ENCODE measurements around the gene PTPN4.
"Not testable (repeated sequence)": the region's sequence is repeated elsewhere in the genome, so short reads cannot be mapped to it uniquely, and the experiment has no call there.

Gene PTPN4

DNA sequence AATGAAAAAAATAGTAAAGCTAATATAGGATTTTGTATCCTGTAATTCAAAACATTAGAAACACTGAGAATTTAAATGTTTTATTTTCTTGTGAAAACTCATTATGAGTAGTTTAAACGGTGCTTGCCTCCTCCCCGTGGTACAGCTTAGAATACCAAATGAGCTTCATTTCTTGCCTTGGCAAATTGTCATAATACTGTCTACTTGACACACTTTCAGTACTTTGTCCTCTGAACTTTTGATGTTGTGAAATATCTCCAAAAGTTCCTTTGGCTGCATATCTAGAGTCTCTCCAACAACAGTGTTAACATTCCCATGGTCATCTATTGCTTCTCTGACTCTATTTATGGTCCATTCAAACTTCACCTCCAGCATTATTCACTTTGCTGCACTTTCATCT is 191.2 kb downstream of the PTPN4 start:
- DNase-seq = no peak

DNA sequence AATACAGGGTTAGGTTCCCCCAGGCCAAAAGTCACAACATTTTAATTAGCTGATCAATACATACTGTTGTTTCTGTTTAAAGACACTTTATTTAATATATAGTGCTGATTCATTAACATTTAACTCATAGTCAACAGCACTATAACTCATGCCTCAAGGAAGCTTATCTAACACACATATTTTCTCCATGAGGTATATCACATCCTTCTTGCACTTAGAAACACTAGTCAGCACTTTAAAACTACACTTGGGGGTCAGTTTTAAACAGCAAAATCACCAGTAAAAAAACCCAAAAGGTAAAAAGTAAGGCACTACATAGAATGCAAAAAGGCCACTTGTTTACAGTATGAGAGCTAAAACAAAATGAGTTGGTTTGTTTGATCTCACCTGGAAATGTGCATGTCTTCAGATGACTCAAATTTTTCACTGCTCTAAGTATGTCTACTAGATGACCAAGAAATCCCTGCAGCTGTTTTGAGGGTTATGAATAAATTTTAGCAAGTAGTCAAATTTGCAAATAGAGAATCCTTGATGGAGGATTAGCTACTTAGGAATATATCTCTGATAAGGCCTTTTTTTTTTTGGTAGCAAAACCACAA is 199.0 kb downstream of the PTPN4 start:
- no peak for DNase-seq

DNA sequence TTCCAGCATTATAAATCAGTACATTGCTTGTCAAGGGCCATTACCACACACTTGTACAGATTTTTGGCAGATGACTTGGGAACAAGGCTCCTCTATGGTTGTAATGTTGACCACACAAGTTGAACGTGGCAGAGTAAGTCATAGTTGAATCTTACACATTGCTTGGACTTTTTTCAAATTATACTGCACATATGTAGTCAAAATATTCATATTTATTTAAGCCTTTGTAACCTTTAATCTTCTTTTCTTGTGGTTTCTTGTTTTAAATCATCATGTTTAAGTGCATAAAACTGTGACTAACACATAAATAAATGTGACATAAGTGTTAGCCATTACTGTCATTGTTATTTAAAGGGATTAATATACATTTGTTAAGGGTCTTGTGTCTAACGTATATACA is 201.1 kb downstream of the PTPN4 start:
- DNase-seq = no peak

DNA sequence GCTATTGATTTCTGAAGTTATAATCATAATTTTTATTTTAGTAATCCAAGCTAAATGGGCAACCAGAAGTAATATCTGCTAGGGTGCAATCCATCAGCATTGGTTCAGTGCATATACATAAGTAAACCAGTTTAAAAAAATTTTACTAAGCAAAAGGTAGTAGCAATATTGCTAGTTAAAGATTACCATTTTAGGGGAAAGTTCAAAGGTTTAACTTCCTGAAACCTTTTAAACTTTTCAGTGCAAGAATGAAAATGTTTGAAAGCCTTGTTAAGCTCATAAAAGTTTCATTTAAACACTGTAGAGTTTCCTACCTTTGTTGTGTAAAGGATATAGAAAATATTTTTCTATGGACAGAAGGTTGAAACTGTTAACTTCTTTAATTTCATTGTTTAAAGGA is 222.2 kb downstream of the PTPN4 start:
- no peak for DNase-seq

DNA sequence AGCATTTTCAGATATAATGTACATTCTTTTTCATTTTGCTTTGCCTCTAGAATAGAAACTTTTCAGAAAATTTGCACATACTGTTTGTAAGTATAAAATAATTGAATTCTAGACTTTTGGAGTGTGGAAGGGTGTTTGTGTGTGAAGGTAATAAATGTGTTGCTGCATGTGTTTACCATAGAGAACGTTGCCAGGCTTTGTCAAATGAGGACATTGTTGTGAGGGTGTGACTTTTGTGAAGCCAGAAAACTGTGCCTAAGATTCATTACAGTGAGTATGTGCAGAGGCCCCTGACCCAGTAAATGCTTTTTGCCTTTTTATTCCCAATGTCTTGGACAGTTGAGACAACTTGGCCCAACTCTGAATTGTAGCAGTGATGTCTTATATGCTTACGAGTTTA is 222.8 kb downstream of the PTPN4 start:
- no peak for DNase-seq

DNA sequence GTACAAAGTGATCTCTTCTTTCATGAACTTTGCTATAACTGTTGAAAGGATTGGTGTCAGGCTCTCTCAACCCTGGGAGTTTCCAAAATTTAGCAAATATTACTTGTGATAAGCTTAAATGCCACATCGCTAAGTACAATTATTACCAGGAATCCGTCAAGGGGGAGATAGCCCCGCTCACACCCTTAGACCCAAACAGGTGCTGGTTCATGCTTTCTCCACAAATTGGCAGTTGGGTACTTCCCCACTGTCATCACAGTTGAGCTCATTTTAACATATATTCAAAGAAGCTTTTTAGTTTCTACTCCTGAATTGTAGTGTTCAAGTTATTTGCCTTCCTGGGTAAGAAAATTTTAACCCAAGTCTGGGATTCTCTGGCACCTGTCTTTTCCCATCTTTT is 223.4 kb downstream of the PTPN4 start:
- DNase-seq = no peak

DNA sequence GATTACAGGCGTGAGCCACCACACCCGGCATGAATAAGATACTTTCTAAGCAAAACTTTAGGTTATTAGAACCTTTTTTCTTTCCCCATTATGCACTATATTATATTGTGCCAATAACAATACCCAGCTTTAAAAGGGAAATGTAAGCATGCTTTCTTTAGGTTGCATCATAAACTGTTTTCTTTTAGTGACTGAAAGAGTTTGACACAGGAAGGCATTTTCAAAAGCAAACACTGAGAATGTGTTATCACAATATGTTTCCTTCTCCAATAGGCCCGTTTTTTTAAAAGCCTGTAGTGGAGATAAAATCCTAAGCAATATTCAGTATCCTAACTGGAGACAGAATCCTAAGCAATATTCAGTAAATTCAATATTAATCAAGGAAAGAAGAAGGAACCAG is 236.4 kb downstream of the PTPN4 start:
- no peak for DNase-seq

DNA sequence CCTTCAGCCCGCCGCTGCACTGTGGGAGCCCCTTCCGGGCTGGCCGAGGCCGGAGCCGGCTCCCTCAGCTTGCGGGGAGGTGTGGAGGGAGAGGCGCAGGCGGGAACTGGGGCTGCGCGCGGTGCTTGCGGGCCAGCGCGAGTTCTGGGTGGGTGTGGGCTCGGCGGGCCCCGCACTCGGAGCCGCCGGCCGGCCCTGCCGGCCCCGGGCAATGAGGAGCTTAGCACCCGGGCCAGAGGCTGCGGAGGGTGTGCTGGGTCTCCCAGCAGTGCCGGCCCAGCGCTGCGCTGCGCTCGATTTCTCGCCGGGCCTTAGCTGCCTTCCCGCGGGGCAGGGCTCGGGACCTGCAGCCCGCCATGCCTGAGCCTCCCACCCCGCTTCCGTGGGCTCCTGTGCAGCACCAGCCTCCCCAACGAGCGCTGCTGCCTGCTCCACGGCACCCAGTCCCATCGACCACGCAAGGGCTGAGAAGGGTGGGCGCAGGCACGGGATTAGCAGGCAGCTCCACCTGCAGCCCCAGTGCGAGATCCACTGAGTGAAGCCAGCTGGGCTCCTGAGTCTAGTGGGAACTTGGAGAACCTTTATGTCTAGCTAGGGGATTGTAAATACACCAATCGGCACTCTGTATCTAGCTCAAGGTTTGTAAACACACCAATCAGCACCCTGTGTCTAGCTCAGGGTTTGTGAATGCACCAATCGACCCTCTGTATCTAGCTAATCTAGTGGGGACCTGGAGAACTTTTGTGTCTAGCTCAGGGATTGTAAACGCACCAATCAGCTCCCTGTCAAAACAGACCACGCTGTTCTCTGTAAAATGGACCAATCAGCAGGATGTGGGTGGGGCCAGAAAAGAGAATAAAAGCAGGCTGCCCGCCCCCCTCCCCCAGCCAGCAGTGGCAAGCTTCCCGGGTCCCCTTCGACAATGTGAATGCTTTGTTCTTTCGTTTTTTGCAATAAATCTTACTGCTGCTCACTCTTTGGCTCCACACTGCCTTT is 237.5 kb downstream of the PTPN4 start:
- DNase-seq = not testable (repeated sequence)

DNA sequence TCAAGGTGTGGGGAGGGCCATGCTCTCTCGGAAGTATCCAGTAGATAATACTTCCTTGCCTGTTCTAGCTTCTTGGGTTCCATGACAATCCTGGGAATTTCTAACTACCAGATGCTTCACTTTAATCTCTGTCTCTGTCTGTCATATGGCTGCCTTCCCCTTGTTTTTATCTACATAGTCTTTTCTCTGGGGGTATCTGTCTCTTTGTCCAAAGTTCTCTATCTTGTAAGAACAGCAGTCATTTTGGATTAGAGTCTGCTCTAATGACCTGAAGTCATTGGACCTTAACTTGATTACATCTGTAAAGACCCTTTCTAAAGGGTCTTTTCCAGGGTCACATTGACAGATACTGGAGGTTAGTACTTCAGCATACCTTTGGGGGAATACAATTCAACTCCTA is 241.7 kb downstream of the PTPN4 start:
- DNase-seq = no peak

DNA sequence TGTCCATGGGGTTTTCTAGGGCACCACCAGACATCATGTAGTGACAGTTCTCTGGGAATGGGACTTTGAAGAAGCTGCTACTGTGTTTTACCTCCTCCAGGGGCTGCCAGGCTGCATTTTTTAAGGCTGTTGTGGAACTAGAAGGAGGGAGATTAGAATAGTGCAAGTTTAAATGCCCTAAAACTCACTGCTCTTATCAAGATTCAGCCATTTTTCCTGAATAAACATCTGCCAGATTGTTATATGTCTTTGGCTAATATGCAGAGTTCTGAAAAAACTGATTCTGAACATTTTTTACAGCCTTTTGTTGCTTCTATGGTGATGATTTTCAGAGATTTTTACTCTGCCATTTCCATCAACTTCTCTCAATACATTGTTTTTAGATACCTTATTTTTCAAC is 244.5 kb downstream of the PTPN4 start:
- no peak for DNase-seq

DNA sequence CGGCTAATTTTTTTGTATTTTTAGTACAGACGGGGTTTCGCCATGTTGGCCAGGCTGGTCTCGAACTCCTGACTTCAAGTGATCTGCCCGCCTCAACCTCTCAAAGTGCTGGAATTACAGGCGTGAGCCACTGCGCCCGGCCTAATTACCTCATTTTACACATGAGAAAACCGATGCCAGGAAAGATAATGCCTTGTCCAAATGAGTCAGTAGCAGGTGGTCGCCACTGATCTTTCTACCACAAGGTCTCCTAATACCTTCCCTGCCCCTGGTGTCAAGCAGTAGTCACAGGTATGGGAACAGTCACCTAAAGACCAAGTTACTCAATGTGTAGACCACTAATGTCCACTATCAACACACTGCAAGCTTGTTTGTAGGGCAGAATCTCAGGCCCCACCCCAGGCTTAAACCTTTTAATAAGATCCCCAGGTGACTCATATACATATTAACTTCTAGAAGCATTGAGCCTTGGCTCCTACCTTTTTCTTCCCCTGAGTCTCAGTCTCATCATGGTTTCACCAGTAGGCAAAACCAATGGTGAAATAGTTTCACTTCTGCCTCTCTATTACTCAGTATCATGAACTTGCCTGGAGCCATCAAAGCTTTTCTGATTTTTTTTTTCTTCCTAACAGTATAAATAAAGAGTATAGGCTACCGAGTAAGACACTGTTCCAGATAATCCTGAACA is 246.3 kb downstream of the PTPN4 start:
- DNase-seq = no peak

DNA sequence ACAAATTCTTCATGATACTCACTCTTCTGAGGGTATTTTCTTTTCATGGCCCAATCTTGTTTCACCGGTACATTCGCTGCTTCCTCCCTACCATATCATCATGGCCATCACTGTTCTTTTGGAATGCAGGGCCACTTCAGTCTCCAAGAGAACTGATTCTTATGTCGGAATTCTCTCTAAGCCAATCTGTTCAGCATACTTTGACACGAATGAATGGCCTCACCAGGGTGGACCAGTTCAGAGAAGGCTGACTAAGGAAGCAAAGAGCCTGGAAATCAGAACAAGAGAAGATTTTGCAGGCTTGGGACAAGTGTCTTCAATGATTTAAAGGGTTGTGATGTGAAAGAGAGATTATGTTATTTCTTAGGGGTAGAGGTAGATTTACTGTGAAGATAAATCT is 248.1 kb downstream of the PTPN4 start:
- DNase-seq = no peak

DNA sequence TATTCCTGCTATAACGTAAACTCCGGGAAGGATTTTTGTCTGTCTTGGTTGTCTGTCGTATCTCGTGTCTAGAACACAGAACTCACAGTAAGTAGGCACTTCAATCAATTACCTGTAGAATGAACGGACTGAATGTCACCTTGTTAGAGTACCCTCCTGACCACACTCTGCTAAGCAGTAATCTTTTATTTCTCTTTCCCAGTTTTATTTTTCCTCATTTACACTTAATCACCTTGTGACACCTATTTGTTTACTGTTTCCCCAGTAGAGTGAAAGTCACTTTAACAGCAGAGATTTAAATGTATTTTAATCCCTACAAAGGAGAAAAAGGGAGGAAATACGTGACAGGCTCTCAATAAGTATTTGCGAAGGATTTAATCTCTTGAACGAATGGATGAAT is 252.6 kb downstream of the PTPN4 start:
- DNase-seq = no peak

DNA sequence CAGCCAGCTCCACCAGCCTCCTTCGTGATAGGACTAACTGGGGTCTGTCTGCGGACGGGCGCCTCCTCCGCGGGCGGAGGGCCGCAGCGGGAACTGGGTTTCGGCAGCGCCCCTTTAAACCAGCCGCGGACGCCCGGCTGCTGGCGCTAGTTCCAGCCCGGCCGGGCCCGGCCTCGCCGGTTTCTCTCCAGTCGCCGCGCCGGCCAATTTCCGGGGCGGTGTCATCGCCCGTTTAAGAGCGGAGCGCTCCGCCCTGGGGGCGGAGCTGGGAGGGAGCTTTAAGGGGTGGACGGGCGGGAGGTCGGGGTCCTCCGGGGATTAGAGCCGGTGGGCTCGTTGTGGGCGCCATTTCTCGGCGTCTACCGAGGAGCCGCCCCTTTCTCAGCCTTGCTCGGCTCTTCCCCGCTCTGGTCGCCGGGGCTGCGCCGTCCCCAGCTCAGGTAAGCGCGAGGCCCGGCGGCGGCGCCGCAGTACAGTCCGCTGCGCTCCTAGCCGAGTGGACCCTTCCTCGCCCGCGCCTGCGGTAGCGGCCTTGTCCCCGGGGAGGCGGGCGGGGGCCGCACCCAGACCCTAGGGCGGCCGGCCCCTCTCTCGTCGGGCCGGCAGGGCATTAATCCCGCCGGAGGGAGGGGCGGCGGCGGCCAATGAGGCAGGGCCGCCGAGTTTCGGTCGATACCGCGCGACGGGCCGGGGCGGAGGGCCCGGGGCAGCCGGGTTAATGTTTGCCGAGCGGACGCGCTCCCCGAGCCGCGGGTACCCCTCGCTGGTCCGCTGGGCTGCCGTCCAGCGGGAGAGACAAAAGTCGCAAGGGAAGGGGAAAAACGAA is 253.3 kb downstream of the PTPN4 start, which contains the start of gene EPB41L5:
Gene EPB41L5 (plus strand): TSS at position 307 of the 826 bp plus-strand sequence. CDS start 6,008 bp downstream, outside the sequence.
- peak; percentile 57 for DNase-seq

DNA sequence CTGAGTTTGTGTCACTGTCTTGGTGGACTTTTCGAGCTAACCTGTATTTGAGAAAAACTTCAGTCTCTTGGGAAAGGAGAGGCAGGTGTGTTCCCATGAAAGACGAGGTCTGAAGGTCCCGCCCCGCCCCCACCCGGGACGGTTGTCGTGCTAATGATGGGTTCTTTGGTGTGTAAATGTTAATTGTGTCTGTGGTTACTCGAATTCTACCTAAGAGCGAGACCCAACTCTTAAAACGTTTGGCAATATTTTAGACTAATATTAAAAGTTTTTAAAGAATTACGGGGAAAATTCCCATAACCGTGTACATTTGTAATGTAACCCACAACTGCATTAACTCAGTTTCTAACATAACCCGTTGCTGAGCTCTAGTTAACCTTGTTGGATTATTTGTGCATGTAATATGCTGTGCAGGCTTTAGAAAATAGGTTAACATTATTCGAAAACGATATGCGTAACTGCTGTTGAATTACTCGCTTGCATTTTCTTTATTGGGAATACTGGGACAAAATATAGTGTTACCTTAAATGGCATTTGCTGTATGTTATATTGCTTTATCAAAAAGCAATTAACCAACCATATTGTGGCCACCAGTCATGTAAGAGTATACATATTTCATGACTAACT is 254.0 kb downstream of the PTPN4 start:
- DNase-seq = no peak

DNA sequence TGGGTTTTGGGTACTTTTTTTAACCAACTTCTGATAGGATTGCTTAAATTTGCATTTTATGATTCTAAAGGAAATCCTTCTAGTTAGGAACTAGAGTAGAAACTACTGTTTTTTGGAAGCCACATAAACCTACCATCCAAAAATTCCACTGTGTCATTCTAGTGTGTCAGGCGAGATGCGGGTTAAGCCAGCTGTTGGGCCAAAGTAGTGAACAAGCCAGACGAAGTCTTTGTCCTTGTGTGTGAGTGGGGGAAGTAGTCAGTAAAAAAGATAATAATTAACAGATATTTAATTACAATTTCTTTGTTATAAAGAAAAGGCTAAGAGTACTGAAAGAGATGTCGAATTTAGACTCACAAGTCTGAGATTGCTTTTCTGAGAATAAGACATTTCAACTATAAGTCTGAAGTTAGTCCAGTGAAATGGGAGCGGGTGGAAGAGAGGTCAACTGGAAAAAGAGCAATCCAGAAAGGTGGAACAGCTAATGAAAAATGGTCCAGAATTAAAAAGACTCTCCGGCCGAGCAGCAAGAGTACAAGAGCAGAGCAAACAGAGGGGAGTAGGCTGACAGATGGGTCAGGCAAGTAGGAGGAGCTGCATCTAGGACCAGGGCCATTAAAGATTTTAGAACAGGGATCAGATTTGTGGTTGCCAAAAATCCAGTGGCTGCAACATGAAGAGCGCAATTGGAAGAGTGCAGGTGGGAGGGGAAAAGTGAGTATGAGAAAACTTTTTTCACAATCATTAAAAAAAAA is 254.7 kb downstream of the PTPN4 start:
- no peak for DNase-seq

DNA sequence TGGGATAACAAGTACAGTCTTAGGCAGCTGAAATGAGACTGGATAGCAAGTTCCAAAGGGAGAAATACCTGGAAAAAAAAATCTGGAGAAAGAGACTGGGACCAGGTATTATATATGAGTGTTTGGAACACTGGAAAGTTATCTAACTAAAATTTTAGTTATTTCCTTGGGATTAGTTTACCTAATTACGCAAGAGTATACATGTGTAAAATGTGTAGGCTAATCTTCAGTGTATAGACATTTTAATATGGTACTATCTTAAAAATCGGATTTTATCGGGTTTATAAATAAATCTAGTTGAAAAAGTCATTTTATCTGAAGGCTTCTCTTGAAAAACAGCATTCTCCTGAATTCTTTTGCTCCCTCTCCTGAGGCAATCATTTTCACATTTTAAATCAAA is 257.1 kb downstream of the PTPN4 start:
- DNase-seq = no peak

DNA sequence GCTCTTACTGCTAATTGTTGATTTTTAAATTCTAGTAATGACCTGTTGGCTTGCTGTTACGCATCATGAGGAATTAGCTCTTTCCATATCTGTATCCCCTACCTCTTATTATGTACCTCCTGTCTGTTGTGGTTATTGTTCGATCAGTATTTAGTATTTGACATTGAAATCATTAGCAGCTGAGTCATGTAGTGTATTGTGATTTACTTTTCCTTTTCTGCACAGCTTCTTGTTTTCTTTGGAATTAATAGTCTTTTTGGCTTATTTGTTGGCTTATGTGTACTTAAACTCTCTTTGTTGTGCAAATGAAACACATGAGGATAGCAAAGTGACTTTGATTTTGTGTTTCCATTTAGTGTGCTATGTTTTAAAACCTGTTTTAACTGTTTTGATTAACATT is 257.5 kb downstream of the PTPN4 start:
- no peak for DNase-seq

DNA sequence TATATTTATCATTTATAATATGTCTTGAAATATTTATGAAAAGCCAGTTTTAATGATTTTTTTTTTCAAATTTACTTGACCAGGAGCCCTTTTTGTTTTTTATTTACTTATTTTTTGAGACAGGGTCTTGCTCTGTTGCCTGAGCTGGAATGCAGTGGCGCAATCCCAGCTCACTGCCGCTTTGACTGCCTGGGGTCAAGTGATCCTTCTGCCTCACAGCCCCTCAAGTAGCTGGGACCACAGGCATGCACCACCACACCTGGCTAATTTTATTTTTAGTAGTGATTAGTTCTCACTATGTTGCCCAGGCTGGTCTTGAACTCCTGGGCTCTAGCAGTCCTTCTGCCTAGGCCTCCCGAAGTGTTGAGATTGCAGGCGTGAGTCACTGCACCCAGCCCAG is 258.8 kb downstream of the PTPN4 start:
- no peak for DNase-seq

DNA sequence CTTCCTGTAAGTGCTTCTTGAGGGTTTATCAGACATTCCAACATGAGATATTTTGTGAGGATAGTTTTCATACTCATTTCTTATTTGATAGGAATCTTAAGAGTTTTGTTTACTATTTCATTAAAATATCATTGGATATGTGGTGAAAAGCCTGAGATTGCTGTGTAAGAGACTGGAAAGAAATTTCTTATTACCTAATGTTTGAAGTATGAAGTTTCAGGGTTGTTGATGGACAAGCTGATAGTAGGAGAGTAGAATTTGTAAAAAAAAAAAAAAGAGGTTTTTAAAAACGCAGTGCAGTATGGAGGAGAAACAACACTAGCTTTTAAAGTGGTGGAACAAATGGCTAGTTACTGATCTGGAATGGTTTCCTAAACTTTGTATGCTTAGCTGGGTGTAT is 260.8 kb downstream of the PTPN4 start:
- DNase-seq = no peak

DNA sequence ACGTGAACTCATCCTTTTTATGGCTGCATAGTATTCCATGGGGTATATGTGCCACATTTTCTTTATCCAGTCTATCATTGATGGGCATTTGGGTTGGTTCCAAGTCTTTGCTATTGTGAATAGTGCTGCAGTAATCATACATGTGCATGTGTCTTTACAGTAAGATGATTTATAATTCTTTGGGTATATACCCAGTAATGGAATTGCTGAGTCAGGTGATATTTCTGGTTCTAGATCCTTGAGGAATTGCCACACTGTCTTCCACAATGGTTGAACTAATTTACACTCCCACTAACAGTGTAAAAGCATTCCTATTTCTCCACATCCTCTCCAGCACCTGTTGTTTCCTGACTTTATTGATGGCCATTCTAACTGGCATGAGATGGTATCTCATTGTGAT is 262.8 kb downstream of the PTPN4 start:
- DNase-seq = not testable (repeated sequence)

DNA sequence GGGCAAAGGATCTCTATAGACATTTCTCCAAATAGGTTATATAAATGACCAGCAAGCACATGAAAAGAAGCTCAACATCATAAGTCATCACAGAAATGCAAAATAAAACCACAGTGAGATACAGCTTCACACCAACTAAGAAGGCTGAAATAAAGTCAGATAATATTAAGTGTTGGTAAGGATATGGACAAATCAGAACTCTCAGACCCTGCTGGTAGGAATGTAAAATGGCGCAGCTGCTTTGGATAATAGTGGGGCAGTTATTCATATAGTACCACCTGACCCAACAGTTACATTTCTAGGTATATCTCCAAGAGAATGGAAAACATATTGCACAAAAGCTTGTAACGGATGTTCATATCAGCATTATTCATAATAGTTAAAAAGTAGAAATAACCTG is 267.2 kb downstream of the PTPN4 start:
- DNase-seq = no peak
